NCI-H526 (cell line): ENCODE measurements around the gene AP2B1.

ENCODE experiments used
- DNase-seq, 2 experiments: peaks; one replicate each; lab custom pipeline; 2025; lab: John Stamatoyannopoulos, UW

The AP2B1 gene

DNA sequence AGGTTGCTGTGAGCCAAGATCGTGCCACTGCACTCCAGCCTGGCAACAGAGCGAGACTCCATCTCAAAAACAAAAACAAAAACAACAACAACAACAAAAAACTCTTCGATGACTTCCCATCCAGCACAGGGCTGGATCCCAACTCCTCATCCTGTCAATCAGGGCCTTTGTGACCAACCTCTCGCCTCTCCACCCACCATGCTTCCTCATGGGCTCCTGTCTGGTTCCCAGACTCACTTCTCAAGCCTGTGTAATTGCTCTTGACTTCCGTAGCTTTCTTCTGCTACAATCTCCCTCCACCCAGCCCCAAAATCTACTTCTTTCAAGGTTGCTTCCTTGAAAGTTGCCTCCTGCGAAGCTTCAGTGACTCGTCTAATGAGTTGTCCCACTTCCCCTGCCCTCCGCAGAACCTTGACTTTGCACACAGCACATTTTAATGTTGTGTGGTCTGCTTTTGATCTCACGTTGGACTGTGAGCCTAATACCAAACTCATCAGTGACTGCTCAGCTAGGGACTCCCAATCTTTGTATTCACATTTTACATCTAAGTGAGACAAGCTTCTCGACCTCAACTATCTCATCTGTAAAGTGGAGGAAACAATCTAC is 143.4 kb downstream of the AP2B1 start:
- DNase-seq = no peak

DNA sequence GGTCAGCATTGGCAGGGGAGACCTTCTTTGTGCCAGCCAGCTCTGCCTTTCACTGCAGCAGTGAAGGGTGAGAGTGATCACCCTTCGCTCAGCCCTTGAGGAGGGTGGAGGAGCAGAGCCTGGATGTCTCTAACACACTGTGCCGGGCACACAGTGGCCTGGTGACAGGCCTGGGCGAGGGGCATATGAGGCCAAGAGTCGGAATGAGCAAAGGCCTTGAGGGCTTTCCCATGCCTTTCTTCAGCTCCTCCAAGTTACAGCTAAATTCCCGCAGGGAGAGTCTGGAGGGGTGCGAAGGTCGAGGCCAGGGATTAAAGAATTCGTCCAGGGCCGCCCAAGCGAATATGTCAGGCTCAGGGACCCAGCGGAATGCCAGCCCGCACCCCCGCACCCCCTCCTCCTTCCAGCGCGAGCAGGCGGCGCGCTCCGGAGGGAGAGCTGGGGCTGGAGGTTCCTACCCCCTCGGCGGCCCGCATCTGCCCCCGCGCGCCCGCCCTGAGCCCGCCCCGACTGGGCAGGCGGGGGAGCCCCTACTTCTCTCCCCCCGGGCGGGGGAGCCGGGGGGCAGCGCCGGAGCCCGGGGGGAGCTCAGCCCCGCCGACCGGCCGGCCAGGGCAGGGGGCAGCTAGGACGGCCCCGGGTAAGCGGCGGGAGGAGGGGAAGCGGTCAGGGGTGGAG is 144.3 kb downstream of the AP2B1 start, which contains the start of gene RASL10B:
Gene RASL10B (plus strand): TSS at position 401 of the 678 bp plus-strand sequence. CDS start 3,546 bp downstream, outside the sequence.
- peak in 1 of 2 experiments; percentile 69 for DNase-seq

DNA sequence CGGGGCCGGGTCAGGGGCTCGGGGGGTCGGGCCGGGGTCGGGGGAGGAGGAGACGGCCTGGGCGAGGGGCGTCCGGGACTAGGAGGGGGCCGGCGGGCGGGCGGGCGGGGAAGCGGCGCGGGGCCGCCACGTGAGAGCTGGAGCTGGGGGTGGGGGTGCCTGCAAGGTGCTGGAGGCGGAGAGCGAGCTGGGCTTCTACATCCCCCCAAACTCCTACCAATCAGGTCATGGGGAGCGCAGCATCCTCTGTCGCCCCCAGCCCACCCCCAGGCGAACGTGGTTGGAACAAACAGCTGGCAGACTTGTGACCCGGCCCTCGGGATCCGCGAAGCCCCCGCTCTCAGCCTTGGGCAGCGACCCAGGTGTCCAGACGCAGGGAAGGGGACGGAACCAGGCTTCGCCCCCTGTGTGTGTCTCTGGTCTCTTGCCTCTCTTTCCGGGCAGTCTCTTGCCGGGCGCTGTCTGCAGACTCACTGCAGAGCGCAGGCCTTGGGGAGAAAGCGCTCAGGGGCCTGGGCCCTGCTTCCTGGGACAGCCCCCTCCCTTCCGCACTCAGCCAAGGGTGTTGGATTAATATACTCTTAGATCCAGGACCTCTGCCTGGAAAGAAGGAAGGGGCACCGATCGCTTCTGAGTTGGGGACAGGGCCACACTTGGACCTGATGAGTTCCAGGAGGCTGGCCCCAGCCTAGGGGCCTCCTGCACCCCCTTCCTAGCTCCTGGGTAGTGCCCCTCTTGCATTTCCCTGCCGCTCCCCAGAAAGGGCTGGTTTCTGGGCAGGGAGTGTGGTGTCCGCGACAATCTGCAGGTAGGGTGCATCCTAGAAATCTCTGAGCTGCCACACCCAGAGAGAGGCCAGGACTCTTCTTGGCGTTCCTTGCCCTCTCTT is 145.0 kb downstream of the AP2B1 start:
- DNase-seq = peak in 1 of 2 experiments; percentile 53

DNA sequence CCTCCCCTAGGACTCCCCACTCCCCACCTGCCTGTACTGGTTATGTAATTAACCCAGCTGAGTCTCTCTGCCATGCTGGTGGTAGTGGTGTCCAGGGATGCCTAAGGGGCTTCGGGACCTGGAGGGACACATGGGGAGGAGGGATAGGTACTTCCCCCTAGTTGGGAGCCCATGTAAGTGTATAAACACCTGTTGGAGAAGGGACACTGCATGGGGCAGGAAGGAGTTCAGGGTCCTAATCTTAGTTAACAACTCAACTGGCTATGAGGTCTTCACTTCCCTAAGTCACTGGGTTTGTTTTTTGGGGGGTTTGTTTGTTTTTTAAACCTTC is 145.6 kb downstream of the AP2B1 start:
- DNase-seq = no peak

DNA sequence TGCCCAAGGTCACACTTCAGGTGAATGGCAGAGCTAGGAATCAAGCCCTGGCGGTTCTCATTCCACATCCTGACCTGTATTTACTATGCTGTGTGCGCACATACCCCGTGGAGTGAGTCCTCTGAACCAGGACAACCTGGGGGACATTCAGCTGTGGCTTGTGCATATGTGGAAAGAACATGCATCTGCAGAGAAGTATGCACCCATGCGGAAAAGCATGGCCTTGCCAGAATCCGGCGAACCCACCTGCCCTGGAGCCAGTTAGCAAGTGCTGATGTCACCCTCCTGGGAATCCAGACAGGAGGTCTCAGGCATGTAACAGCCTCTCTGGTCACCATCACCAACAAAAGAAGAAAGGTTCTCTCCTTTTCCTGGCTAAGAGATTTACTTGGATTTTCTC is 146.2 kb downstream of the AP2B1 start:
- no peak for DNase-seq

DNA sequence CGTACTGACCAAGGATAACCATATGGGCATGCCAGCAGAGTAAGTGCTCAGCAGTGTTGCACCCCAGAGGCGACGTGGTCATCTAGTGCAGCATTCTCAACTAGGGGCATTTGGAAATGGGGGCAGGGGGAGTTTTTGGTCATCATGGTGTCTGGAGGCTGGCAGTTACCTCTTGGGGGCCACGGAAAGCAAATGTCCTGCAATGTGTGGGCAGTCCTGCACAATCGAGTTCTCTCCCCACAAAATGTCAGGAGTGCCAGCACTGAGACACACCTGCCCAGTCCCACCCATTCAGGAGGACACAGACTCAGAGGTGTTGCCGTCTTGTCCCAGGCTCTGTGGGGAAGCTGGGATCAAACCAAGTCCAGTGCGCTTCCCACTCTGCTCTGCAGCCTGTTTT is 147.3 kb downstream of the AP2B1 start:
- no peak for DNase-seq

DNA sequence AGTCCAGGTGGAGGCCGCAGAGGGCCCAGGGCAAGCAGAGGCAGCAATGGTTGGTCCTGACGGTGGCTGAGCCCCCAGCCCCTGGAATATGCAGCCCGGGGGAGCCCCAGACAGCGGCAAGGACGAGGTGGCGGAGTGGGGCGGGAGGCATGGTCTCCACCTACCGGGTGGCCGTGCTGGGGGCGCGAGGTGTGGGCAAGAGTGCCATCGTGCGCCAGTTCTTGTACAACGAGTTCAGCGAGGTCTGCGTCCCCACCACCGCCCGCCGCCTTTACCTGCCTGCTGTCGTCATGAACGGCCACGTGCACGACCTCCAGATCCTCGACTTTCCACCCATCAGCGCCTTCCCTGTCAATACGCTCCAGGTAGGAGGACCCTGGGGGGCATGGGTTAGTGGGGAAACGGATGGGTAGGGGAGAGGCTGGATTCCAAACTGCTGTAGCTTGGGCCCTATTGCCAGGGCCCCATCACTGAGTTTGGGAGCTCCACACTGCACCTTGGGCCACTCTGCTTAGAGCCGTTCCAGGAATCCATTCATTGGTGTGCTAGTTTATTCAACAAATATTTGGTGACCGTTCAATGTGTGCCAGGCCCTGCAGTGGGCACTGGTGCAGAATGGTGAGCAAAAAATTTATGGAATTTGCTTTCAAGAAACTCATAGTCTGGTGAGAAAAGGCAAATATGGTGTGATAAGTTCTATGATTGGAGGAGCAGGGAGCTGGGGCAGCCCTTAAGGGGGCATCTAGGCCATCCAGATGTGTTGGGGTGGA is 148.1 kb downstream of the AP2B1 start:
- no peak for DNase-seq

DNA sequence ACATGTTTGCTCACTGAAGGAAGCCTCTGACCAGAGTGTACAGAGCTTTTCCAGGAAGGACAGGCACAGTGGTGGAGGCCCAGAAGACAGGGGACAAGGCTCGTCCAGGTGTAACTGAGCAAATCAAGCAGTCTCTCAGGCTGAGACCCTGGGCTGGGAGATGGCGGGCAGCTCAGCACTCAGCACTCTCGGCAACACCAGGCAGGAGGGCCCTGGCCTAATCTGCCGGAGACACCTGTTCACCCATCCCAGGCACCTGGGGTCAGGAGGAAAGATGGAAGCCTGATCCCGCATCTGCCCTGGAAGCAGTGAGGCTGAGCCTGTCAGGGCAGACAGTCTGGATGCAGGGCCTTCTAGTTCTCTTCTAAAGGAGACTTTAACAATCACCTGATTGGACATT is 149.1 kb downstream of the AP2B1 start:
- DNase-seq = no peak

DNA sequence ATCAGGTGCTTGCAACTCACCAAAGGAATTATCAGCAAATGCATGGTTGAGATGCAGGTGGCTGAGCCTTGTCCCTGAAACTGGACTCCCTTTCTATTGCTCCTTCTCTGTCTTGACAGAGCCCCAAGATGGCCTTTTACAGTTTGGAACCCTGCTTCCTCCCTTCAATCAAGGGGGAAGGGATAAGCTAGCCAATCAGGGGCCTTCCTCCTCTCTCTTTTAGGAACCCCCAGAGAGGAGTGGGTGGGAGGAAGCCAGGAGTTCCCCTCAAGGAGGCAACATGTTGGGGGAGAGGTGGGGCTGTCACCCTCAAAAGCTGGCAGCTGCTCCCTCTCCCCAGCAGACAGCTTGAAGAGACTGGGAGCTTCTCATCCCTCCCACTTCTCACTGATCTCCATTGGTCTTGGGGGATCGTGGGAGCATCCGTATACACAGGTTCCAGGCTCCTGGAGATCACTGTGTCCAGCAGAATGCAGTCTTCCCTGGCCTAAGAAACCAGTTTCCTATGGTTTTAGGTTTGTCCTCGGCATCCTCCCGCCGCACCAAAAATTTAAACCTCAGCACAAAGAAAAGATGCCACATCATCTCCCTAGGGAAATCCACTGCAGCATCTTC is 151.5 kb downstream of the AP2B1 start:
- DNase-seq = no peak

DNA sequence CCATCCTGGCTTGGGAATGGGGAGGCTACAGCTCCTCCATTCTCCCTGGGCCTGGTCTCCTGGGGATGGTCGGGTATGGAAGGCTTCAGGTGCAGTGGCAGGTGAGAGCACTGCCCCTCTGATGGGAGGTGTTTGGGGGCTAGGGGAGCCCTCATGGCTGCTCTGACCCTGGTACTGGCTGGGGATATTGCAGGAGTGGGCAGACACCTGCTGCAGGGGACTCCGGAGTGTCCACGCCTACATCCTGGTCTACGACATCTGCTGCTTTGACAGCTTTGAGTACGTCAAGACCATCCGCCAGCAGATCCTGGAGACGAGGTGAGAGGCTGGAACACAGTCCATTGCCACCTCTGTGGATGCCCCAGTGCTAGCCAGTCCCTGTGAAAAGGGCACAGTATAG is 153.1 kb downstream of the AP2B1 start:
- DNase-seq = no peak

DNA sequence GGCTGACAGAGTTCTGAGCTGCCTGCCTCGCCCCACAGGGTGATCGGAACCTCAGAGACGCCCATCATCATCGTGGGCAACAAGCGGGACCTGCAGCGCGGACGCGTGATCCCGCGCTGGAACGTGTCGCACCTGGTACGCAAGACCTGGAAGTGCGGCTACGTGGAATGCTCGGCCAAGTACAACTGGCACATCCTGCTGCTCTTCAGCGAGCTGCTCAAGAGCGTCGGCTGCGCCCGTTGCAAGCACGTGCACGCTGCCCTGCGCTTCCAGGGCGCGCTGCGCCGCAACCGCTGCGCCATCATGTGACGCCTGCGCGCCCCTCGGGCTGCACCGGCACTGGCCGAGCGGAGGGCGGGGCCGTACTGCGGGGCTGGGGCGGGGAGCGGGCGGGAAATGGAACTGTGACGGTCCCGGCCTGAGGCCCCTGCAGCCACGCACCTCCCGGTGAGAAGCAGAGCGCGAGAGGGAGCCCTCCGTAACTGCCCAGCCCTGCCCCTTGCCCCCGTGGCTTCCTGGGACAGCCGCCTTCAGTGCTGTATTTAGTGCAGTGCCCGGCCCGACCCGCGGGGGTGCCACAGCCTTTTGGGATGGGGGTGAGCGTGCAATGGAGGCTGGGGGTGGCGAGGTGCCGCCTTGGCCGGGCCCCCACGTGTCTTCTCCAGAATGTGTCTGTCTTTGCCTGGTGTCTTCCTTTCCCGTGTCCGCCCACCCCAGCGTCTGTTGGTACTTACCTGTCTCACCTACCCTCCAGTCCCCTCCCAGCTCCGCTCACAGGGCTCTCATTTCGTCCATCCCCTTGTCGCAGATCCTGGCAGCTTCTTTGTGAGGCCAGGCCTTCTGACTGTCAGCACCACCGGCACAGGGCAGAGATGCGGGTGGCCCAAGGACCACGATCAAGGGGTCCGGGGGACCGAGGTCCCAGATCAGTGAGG is 154.1 kb downstream of the AP2B1 start:
- DNase-seq = peak; percentile 42 to 84

DNA sequence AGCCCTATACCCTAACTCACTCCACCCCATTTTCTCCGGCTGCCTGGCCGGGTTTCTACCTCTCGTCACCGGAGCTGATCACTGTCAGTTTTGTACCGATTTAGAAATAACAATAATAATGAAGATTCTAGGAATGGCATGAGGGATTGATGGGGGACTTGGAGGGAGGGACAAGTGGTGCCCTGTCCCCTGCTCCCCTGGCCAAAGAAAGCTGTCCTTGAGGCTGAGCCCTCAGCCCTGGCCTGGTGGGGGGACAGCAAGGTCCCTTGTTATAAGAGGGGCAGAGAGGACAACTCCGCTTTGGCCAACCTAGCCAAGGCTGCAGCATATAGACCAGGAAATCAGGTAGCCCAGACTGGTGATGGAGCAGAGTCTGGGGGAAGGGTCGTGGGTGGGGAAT is 155.4 kb downstream of the AP2B1 start:
- no peak for DNase-seq

DNA sequence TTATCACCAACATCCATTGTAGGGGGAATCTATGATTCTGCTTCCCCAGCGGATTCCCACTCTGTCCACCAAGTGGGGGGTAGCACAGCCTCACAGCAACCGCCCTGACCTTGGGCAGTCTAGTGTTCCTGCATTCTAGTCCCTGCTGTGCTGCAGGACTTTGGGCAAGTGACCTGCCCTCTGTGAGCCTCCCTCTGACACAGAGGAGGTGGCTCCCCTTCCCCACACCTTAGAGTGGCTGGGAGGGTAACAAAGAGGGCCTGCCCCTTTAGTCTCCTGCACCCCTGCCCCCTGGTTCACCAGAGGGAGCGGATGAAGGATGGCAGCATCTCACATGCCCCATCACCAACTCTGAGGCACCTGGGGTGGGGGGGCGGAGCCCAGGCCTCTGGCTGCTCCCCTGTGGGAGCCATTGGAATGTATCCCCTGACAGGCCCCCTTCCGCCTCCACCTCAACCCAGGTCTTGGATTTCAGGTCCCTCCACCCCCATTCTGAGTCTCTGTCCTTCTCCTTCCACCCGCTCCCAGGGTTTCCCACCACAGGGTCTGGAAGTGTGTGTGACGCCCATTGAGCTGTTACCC is 155.9 kb downstream of the AP2B1 start:
- DNase-seq = no peak

DNA sequence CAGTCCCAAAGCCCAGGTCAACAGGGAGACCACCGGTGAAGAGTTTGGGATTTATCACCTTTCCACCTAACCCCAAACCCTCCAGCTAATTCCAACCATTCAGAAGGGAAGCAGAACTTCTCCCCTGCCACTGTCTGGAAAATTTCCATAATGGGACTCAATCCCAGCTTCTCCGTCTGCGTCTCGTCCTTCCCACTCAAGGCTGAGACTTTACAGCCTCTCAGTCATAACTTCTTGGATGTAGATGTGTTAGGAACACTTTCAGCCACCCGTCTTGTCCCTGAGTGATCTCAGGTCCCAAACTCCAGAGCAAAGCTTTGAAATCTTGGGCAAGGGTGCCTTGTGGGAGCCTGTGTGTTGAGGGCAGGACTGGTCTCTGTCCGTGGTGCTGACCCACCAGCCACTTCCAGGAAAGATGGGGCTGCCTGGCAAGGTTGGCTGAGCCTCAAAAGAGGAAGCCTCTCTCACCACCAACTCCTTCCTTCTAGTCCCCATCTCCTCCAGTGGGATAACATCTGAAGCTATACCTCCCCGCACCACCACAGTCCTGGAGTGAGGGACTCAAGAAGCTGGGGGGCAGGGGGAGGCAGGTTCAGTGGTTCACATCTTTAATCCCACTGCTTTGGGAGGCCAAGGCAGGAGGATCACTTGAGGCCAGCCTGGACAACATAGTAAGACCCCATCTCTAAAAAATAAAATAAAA is 156.7 kb downstream of the AP2B1 start:
- DNase-seq = no peak

DNA sequence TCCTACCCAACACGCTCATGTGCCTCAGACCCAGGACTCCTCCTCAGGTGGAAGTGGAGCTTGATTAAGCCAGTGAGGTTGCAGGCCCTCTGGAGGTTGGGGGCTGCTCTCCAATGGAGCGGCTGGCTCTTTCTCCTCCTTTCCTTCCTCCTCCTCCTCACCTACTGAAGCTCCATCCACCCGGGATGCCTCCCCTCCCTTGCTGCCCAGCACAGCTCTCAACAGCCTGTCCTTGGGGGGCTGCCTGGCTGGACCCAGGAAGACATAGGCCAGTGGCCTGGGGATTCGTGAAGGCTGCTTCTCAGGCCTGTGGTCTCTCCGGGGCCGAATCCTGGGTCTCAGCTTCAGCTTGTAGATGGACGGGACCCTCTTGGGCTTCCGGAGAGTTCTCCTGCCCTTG is 157.7 kb downstream of the AP2B1 start:
- DNase-seq = no peak

DNA sequence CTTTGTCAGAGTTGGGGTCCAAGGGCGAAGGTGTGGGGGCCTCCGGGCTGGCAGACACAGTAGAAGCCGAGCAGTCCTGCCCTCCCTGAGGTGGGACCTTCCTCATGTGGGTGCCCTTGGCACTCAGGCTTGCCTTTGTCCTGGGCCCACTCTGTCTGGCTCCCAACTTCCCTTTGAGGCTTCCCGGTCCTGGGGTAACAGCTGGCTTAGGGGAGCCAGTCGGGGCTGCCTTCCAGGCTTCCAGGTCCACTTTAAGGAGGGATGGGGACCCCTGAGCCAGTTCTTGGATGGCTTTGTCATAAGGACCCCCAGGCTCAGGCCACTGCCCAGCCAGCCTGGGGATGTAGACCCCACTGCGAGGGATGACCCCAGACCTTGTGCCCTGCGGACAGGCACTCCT is 158.1 kb downstream of the AP2B1 start:
- DNase-seq = no peak

DNA sequence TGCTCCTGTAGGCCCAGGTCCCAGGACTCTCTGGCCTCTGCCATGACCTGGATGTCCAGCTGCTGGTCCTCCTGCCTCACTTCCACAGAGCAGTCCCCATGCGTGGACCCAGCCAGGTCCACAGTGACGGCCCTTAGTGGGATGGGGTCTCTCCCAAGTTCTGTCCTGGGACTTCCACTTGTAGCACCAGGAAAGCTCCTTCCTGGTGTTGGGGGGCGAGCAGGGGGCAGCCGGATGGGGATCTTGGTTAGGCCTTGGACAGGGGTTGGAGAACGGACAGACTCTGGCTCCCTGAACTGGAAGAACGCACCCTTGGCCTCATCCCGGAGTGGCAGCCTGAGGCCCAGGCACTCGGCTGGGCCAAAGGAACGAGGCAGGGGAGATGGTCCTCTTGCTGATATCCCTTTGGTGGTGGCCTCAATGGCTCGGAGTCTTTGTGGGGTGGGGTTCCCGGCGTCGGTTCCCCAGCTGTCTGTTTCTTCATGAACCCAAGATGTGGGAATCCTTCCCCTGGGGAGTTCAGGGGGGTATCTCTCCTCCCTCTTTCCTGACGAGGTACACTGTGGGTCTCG is 158.7 kb downstream of the AP2B1 start:
- DNase-seq = no peak

DNA sequence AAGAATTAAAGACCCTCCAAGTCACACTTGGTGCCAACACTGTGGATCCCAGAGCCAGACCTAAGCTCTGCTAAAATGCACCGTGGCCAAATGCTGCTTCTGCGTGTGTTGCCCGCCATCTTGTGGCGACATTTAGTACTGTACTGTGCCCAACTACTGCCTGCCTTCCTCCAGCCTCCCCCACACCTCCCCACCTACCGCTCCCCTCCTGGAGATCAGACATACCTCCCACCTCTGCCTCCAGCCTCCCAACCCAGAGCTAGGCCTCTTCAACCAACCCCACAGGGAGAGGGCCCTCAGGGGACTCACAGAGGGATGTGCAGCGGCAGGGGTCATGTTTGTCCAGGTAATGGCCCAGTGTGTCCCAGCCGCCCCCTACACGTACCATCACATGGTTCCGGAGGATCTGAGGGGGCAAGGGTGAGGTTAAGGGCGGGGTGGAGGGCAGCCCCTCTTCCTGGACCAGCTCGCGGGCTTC is 160.5 kb downstream of the AP2B1 start:
- DNase-seq = peak; percentile 31 to 79

DNA sequence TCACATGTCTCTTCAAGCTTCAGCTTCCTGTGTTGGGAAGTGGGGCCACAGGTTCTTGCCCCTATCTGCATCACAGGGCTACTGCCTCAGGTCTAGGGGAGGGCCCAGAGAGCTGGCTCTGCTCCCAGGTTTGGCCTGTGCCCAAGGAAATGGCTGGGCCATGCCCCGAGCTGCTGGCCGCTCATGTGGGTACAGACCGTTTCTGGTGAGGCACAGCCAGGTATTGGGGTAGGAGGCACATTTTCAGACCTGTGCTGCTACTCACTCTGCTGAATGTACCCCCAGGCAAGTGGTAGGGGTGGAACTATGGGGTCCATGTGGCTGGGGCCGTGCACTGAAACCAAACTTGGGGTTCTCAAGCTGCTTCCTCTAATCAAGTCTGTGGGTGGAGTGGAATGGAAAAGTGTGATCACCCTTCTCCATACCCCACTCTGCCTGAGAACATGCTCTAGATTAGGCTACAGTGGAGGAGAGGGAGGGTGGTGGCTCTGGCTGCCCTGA is 161.3 kb downstream of the AP2B1 start:
- no peak for DNase-seq
